Suprapubic skin (tissue), 3 donors: ENCODE data around the gene HHAT.

Experiments used
- CTCF ChIP-seq, 2 donors: fragments of 200-600 bp in 1 of 2; fragments of 450-650 bp in 1 of 2; sonication (generic) in 1 of 2; IDR thresholded peaks; one replicate each; pipeline ENCODE4 v1.5.1; 2016 to 2019; ENCODE audit warnings: antibody characterized with exemption in 2 of 2, mild to moderate bottlenecking in 1 of 2, moderate library complexity in 1 of 2
- EP300 ChIP-seq: sonication (generic); formaldehyde crosslinking; IDR thresholded peaks from one replicate; pipeline ENCODE4 v1.6.1; 2017; ENCODE audit warnings: antibody characterized with exemption
- POLR2A ChIP-seq, 2 donors: fragments of 450-650 bp; IDR thresholded peaks; one replicate each; pipeline ENCODE4 v1.6.1; 2017; ENCODE audit warnings: antibody characterized with exemption in 2 of 2, mild to moderate bottlenecking in 2 of 2, moderate library complexity in 2 of 2

DNA sequence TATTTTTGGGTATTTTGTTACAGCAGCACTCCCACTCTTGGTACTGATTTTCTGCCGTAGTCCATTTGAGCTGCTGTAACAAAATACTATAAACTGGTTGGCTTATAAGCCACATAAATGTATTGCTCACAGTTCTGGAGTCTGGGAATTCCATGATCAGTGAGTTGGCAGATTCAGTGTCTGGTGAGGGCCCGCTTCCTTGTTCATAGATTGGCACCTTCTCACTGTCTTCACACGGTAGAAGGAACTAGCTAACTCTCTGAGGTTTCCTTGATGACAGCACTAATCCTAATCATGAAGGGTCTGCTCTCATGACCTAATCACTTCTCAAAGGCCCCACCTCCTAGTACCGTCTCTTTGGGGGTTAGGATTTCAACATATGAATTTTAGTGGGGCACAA is 85.2 kb downstream of the HHAT start:
- TF ChIP-seq CTCF (IDR thresholded peaks at IDR 0.05) (no peak), EP300 (no peak), POLR2A (IDR thresholded peaks at IDR 0.05) (no peak)
